Stomach (tissue), 9 donors: Measurements from ENCODE around the gene RRAS. TPM values are rescaled to one million over a fixed set of nuclear protein-coding genes. Genes with fewer than 3 reads are reported as not detected.

Experiments used
- DNase-seq, 2 donors: peaks; one replicate each; pipeline versions ENCODE4 v3.0.0 to v3.0.0-alpha.2; 2013 to 2019
- H3K27ac ChIP-seq, 5 donors: fragments of 200-600 bp in 4 of 5; sonication (generic) in 4 of 5; one replicate each; pipeline ENCODE4 v1.5.1; 2013 to 2019; ENCODE audit warnings: mild to moderate bottlenecking in 1 of 5, moderate library complexity in 1 of 5
- H3K27me3 ChIP-seq, 3 donors: fragments of 200-600 bp; sonication (generic); one replicate each; pipeline ENCODE4 v1.5.1; 2017 to 2019; ENCODE audit warnings: mixed run types in 1 of 3
- H3K36me3 ChIP-seq, 4 donors: fragments of 200-600 bp; sonication (generic); 1 replicate in 3 of 4; 2 replicates in 1 of 4; pipeline ENCODE4 v1.5.1; 2016 to 2019
- H3K4me1 ChIP-seq, 4 donors: fragments of 200-600 bp; sonication (generic); one replicate each; pipeline ENCODE4 v1.5.1; 2016 to 2019
- H3K4me3 ChIP-seq, 4 donors: fragments of 200-600 bp; sonication (generic) in 3 of 4; one replicate each; pipeline ENCODE4 v1.5.1; 2016 to 2019; ENCODE audit warnings: mild to moderate bottlenecking in 1 of 4
- H3K9me3 ChIP-seq, 4 donors: fragments of 200-600 bp; sonication (generic); one replicate each; pipeline ENCODE4 v1.5.1; 2016 to 2019
- EP300 ChIP-seq: sonication (generic); formaldehyde crosslinking; IDR thresholded peaks from one replicate; pipeline ENCODE4 v1.6.1; 2017; ENCODE audit warnings: antibody characterized with exemption
- POLR2A ChIP-seq, 4 donors: fragments of 450-650 bp; IDR thresholded peaks; one replicate each; pipeline ENCODE4 v1.6.1; 2016; ENCODE audit warnings: antibody characterized with exemption in 4 of 4, control low read depth in 2 of 4, mild to moderate bottlenecking in 1 of 4, moderate library complexity in 1 of 4
- POLR2AphosphoS5 ChIP-seq, 3 donors: sonication (generic); formaldehyde crosslinking; IDR thresholded peaks; one replicate each; pipeline ENCODE4 v1.6.1; 2016; ENCODE audit warnings: antibody characterized with exemption in 3 of 3
- WGBS, 5 donors: extraction: QIAGEN DNeasy Blood & Tissue Kit in 3 of 5; methylation state at CpG; one replicate each; pipeline versions ENCODE4 v1.1.5 to v1.1.7; 2013 to 2018; 5-methylcytosine and 5-hydroxymethylcytosine counted together
- intact Hi-C: fragments of 100-400 bp; cut with DNase I; formaldehyde crosslinking; loops from one replicate; pipeline ENCODE4 v1.15.1; 2023; ENCODE audit warnings: low total_unique reads
- polyA plus RNA-seq, 3 donors: library from polyadenylated mRNA; stranded (reverse); fragments of 200-250 nt; gene quantifications; one replicate each; pipeline ENCODE4 v1.2.3, GENCODE V29; 2013
- small RNA-seq, 4 donors: library from RNA; depleted of rRNA; stranded (forward); fragments of <200 nt; gene quantifications; one replicate each; pipeline ENCODE3, GENCODE V24; 2016
- total RNA-seq, 5 donors: library from RNA; depleted of rRNA; stranded (reverse); fragments of >200 nt; gene quantifications; one replicate each; pipeline versions ENCODE4 v1.1.0 to v1.2.3, GENCODE V29; 2014 to 2016
- TF ChIP-seq, protein P1 (sequence below), 7 experiments: fragments of 450-650 bp in 4 of 7; fragments of 200-600 bp in 3 of 7; sonication (generic) in 3 of 7; IDR thresholded peaks; one replicate each; pipeline ENCODE4 v1.5.1; 2016 to 2019; ENCODE audit warnings: antibody characterized with exemption in 7 of 7, control low read depth in 2 of 7, mild to moderate bottlenecking in 1 of 7
- donor health status: healthy with polysubstance abuse.
- donor health status: Bipolar disorder and iron deficiency.
- donor health status: healthy.

The RRAS gene
- total and polyA plus RNA-seq, 8 donors = 7.7 to 145 (median 103) TPM

- H3K9me3 ChIP-seq = no peaks in the 10 kb centered on the region
- H3K4me3 ChIP-seq = no peak overlapping the region
- no peak overlapping the region for H3K27ac ChIP-seq
- no peaks in the 10 kb centered on the region for H3K36me3 ChIP-seq
- TF ChIP-seq POLR2A (IDR thresholded peaks at IDR 0.05) (no peak), EP300 (no peak), POLR2AphosphoS5 (IDR thresholded peaks at IDR 0.05) (no peak)
- TF ChIP-seq, protein P1, sequence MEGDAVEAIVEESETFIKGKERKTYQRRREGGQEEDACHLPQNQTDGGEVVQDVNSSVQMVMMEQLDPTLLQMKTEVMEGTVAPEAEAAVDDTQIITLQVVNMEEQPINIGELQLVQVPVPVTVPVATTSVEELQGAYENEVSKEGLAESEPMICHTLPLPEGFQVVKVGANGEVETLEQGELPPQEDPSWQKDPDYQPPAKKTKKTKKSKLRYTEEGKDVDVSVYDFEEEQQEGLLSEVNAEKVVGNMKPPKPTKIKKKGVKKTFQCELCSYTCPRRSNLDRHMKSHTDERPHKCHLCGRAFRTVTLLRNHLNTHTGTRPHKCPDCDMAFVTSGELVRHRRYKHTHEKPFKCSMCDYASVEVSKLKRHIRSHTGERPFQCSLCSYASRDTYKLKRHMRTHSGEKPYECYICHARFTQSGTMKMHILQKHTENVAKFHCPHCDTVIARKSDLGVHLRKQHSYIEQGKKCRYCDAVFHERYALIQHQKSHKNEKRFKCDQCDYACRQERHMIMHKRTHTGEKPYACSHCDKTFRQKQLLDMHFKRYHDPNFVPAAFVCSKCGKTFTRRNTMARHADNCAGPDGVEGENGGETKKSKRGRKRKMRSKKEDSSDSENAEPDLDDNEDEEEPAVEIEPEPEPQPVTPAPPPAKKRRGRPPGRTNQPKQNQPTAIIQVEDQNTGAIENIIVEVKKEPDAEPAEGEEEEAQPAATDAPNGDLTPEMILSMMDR (IDR thresholded peaks at IDR 0.05) = no peak
- intact Hi-C loops = no loop called here
- 85 to 94% (median 88%) methylated on average over 8 of the region's 8 CpGs for WGBS, 5 donors
- DNase-seq = no peak
- H3K27me3 ChIP-seq = no peaks in the 10 kb centered on the region
- peaks cover under 1 to 26% (median 19%) of the 10 kb centered on the region in 4 donors for H3K4me1 ChIP-seq
These were observed 52.7 kb downstream of the RRAS start for GRCh38 chr19:49587227-49587626.

Small RNA genes lying within 50 kb of the gene (small RNA-seq; reads per million reads assigned to genes)
- gene MIR5088 = 0 to 0.10 (median 0) reads per million in 4 donors

Other genes with a start within 250 kb of the RRAS start
- not detected for gene PTH2, start 216.7 kb downstream of the RRAS start, total RNA-seq
- gene PTH2, start 216.7 kb downstream of the RRAS start, polyA plus RNA-seq = not detected
- gene GFY, start 214.8 kb downstream of the RRAS start, total RNA-seq = not detected
- not detected for gene GFY, start 214.8 kb downstream of the RRAS start, polyA plus RNA-seq
- 1 to 10 TPM in 3 of 5 donors, not detected in 2; 1.1 to 2.0 (median 1.8) TPM for gene SLC17A7, start 198.6 kb downstream of the RRAS start, total RNA-seq
- under 1 TPM; 0.25 to 0.76 (median 0.65) TPM for gene SLC17A7, start 198.6 kb downstream of the RRAS start, polyA plus RNA-seq
- gene PIH1D1, start 188.3 kb downstream of the RRAS start, total RNA-seq = 100 to 1,000 TPM in 1 of 5 donors, 10 to 100 TPM in 4; 58.9 to 193 (median 70.7) TPM
- gene PIH1D1, start 188.3 kb downstream of the RRAS start, polyA plus RNA-seq = 100 to 1,000 TPM in 2 of 3 donors, 10 to 100 TPM in 1; 94.5 to 110 (median 108) TPM
- 100 to 1,000 TPM in 1 of 5 donors, 10 to 100 TPM in 4; 27.9 to 198 (median 42.6) TPM for gene ALDH16A1, start 186.9 kb downstream of the RRAS start, total RNA-seq
- 10 to 100 TPM; 32.2 to 43.1 (median 42.5) TPM for gene ALDH16A1, start 186.9 kb downstream of the RRAS start, polyA plus RNA-seq
- gene FLT3LG, start 165.9 kb downstream of the RRAS start, total RNA-seq = 1 to 10 TPM in 2 of 5 donors, not detected in 3; 1.3 to 8.3 TPM
- 10 to 100 TPM; 11.0 to 14.5 (median 11.8) TPM for gene FLT3LG, start 165.9 kb downstream of the RRAS start, polyA plus RNA-seq
- 1,000 to 10,000 TPM; 2,540 to 5,817 (median 2,738) TPM for gene RPL13A, start 152.5 kb downstream of the RRAS start, total RNA-seq
- gene RPL13A, start 152.5 kb downstream of the RRAS start, polyA plus RNA-seq = 1,000 to 10,000 TPM; 3,482 to 5,177 (median 4,220) TPM
- gene RPS11, start 143.7 kb downstream of the RRAS start, total RNA-seq = 1,000 to 10,000 TPM in 4 of 5 donors, 100 to 1,000 TPM in 1; 581 to 4,374 (median 2,993) TPM
- gene RPS11, start 143.7 kb downstream of the RRAS start, polyA plus RNA-seq = 1,000 to 10,000 TPM; 5,306 to 7,461 (median 5,501) TPM
- gene FCGRT, start 127.5 kb downstream of the RRAS start, total RNA-seq = 100 to 1,000 TPM in 4 of 5 donors, 10 to 100 TPM in 1; 90.2 to 634 (median 183) TPM
- 10 to 100 TPM; 79.0 to 94.8 (median 92.0) TPM for gene FCGRT, start 127.5 kb downstream of the RRAS start, polyA plus RNA-seq
- gene RCN3, start 112.1 kb downstream of the RRAS start, total RNA-seq = 100 to 1,000 TPM in 1 of 5 donors, 10 to 100 TPM in 2, 1 to 10 TPM in 1, not detected in 1; 3.1 to 553 (median 18.1) TPM
- 10 to 100 TPM in 2 of 3 donors, 1 to 10 TPM in 1; 9.9 to 17.6 (median 10.1) TPM for gene RCN3, start 112.1 kb downstream of the RRAS start, polyA plus RNA-seq
- gene NOSIP, start 59.6 kb downstream of the RRAS start, total RNA-seq = 100 to 1,000 TPM in 1 of 5 donors, 10 to 100 TPM in 4; 18.1 to 354 (median 70.5) TPM
- 100 to 1,000 TPM in 2 of 3 donors, 10 to 100 TPM in 1; 94.6 to 154 (median 113) TPM for gene NOSIP, start 59.6 kb downstream of the RRAS start, polyA plus RNA-seq
- 10 to 100 TPM in 1 of 5 donors, 1 to 10 TPM in 2, not detected in 2; 5.9 to 12.5 (median 10.0) TPM for gene PRRG2, start 58.8 kb downstream of the RRAS start, total RNA-seq
- 10 to 100 TPM in 1 of 3 donors, 1 to 10 TPM in 2; 8.6 to 14.7 (median 9.0) TPM for gene PRRG2, start 58.8 kb downstream of the RRAS start, polyA plus RNA-seq
- gene PRR12, start 49.0 kb downstream of the RRAS start, total RNA-seq = 10 to 100 TPM in 3 of 5 donors, 1 to 10 TPM in 2; 4.6 to 88.3 (median 13.9) TPM
- 10 to 100 TPM in 1 of 3 donors, 1 to 10 TPM in 2; 3.1 to 16.7 (median 5.6) TPM for gene PRR12, start 49.0 kb downstream of the RRAS start, polyA plus RNA-seq
- 10 to 100 TPM in 4 of 5 donors, 1 to 10 TPM in 1; 8.3 to 41.7 (median 19.8) TPM for gene SCAF1, start 2.1 kb upstream of the RRAS start, total RNA-seq
- gene SCAF1, start 2.1 kb upstream of the RRAS start, polyA plus RNA-seq = 10 to 100 TPM in 2 of 3 donors, 1 to 10 TPM in 1; 8.9 to 19.7 (median 12.1) TPM
- 100 to 1,000 TPM in 4 of 5 donors, 10 to 100 TPM in 1; 28.3 to 380 (median 104) TPM for gene IRF3, start 25.7 kb upstream of the RRAS start, total RNA-seq
- gene IRF3, start 25.7 kb upstream of the RRAS start, polyA plus RNA-seq = 100 to 1,000 TPM; 104 to 148 (median 114) TPM
- gene BCL2L12, start 25.8 kb upstream of the RRAS start, total RNA-seq = 10 to 100 TPM in 1 of 5 donors, 1 to 10 TPM in 4; 2.3 to 10.7 (median 7.5) TPM
- 10 to 100 TPM; 12.8 to 23.3 (median 22.4) TPM for gene BCL2L12, start 25.8 kb upstream of the RRAS start, polyA plus RNA-seq
- gene PRMT1, start 37.1 kb upstream of the RRAS start, total RNA-seq = 100 to 1,000 TPM in 3 of 5 donors, 10 to 100 TPM in 2; 53.3 to 131 (median 104) TPM
- 100 to 1,000 TPM; 102 to 111 (median 111) TPM for gene PRMT1, start 37.1 kb upstream of the RRAS start, polyA plus RNA-seq
- 1 to 10 TPM in 2 of 5 donors, not detected in 3; 1.1 to 1.7 TPM for gene ADM5, start 49.5 kb upstream of the RRAS start, total RNA-seq
- gene ADM5, start 49.5 kb upstream of the RRAS start, polyA plus RNA-seq = 1 to 10 TPM in 1 of 3 donors, under 1 TPM in 2; 0.61 to 2.5 (median 1.00) TPM
- 10 to 100 TPM in 1 of 5 donors, 1 to 10 TPM in 2, not detected in 2; 1.8 to 35.6 (median 3.0) TPM for gene CPT1C, start 51.0 kb upstream of the RRAS start, total RNA-seq
- gene CPT1C, start 51.0 kb upstream of the RRAS start, polyA plus RNA-seq = 10 to 100 TPM in 1 of 3 donors, 1 to 10 TPM in 2; 2.4 to 11.0 (median 3.1) TPM
- gene TSKS, start 123.2 kb upstream of the RRAS start, total RNA-seq = not detected
- gene TSKS, start 123.2 kb upstream of the RRAS start, polyA plus RNA-seq = under 1 TPM in 1 of 3 donors, not detected in 2; 0.73 TPM
- gene AP2A1, start 126.9 kb upstream of the RRAS start, total RNA-seq = 100 to 1,000 TPM in 1 of 5 donors, 10 to 100 TPM in 4; 19.8 to 177 (median 38.4) TPM
- gene AP2A1, start 126.9 kb upstream of the RRAS start, polyA plus RNA-seq = 10 to 100 TPM; 24.3 to 31.2 (median 27.3) TPM
- gene FUZ, start 173.1 kb upstream of the RRAS start, total RNA-seq = 10 to 100 TPM in 3 of 5 donors, 1 to 10 TPM in 2; 1.2 to 37.4 (median 10.5) TPM
- 10 to 100 TPM; 15.1 to 17.6 (median 15.9) TPM for gene FUZ, start 173.1 kb upstream of the RRAS start, polyA plus RNA-seq
- 100 to 1,000 TPM in 3 of 5 donors, 10 to 100 TPM in 2; 18.0 to 387 (median 178) TPM for gene MED25, start 178.1 kb upstream of the RRAS start, total RNA-seq
- gene MED25, start 178.1 kb upstream of the RRAS start, polyA plus RNA-seq = 10 to 100 TPM; 46.6 to 59.8 (median 55.3) TPM
- 100 to 1,000 TPM in 3 of 5 donors, 10 to 100 TPM in 2; 45.0 to 186 (median 102) TPM for gene PTOV1, start 211.0 kb upstream of the RRAS start, total RNA-seq
- gene PTOV1, start 211.0 kb upstream of the RRAS start, polyA plus RNA-seq = 100 to 1,000 TPM; 117 to 131 (median 118) TPM
- 100 to 1,000 TPM in 3 of 5 donors, 10 to 100 TPM in 2; 30.3 to 208 (median 115) TPM for gene PNKP, start 227.4 kb upstream of the RRAS start, total RNA-seq
- 10 to 100 TPM; 38.9 to 69.7 (median 39.7) TPM for gene PNKP, start 227.4 kb upstream of the RRAS start, polyA plus RNA-seq
- gene AKT1S1, start 237.2 kb upstream of the RRAS start, total RNA-seq = 10 to 100 TPM in 4 of 5 donors, 1 to 10 TPM in 1; 3.5 to 63.7 (median 10.7) TPM
- 10 to 100 TPM; 35.5 to 41.0 (median 38.3) TPM for gene AKT1S1, start 237.2 kb upstream of the RRAS start, polyA plus RNA-seq
- 10 to 100 TPM; 10.5 to 77.1 (median 42.4) TPM for gene TBC1D17, start 237.6 kb upstream of the RRAS start, total RNA-seq
- 10 to 100 TPM; 33.5 to 33.6 (median 33.6) TPM for gene TBC1D17, start 237.6 kb upstream of the RRAS start, polyA plus RNA-seq